Measurements from ENCODE around the gene ZFTA.
A peak's percentile ranks its signal among the peaks of the same experiment; 100 is the strongest.

DNA sequence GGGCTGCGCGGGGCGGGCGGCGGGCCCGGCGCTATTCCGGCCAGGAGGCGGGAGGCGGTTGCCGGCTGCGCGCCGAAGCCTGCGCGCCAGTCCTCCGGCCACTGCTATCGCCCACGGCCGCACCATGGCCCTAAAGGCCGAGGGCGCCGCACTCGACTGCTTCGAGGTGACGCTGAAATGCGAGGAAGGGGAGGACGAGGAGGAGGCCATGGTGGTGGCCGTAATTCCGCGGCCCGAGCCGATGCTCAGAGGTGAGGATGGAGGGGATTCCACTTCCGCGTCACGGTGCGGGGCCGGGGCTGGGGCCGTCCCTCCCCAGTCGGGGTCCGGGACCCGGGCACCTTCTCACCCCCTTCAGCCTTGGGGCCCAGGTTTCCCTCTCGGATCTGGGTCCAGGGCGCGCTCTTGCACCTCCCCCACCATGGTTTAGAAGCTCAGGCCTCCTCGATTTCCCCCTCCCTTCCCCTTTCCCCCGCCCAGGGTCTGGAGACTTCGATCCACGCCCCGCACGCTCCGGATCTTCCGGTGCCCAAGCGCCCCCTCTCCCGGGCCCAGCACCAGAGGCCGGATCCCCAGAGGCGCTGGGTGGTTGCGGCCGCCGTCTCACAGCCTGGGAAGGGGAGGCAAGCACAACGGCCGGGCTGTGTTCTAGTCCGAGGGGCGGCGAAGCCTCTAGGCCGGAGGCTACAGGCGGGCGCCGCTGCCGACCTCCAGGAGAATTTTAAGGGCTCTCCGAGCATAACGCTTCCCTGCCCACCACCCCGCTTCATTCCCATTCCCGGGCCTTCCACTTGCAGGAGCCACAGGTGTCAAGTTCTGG lies 45.2 kb upstream of the ZFTA start:
- TF ChIP-seq, protein P1, sequence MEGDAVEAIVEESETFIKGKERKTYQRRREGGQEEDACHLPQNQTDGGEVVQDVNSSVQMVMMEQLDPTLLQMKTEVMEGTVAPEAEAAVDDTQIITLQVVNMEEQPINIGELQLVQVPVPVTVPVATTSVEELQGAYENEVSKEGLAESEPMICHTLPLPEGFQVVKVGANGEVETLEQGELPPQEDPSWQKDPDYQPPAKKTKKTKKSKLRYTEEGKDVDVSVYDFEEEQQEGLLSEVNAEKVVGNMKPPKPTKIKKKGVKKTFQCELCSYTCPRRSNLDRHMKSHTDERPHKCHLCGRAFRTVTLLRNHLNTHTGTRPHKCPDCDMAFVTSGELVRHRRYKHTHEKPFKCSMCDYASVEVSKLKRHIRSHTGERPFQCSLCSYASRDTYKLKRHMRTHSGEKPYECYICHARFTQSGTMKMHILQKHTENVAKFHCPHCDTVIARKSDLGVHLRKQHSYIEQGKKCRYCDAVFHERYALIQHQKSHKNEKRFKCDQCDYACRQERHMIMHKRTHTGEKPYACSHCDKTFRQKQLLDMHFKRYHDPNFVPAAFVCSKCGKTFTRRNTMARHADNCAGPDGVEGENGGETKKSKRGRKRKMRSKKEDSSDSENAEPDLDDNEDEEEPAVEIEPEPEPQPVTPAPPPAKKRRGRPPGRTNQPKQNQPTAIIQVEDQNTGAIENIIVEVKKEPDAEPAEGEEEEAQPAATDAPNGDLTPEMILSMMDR (IDR thresholded peaks at IDR 0.05): peak in 1 of 4 experiments; percentile 4
- TF ChIP-seq POLR2AphosphoS5 (IDR thresholded peaks at IDR 0.05) (no peak), POLR2A (IDR thresholded peaks at IDR 0.05) (no peak)

Measured in prostate gland (tissue), 2 donors.